CD4-positive, alpha-beta T cell treated with Interleukin-21 for 1 hour (primary cell): Measurements from ENCODE around the gene PPP1R14C.

Experiments
- DNase-seq: peaks from one replicate; pipeline ENCODE4 v3.0.0-alpha.2; 2020

The PPP1R14C gene

GRCh38 chr6:150198532-150198931, 55.7 kb downstream of the PPP1R14C start:
- DNase-seq: no peak

GRCh38 chr6:150199241-150199640, 56.4 kb downstream of the PPP1R14C start:
- no peak for DNase-seq

- DNase-seq: no peak
Measured at GRCh38 chr6:150200428-150201100, 57.7 kb downstream of the PPP1R14C start.

- no peak for DNase-seq
Measured at GRCh38 chr6:150201285-150201684, 58.4 kb downstream of the PPP1R14C start.

- no peak for DNase-seq
Measured at GRCh38 chr6:150201772-150202329, 59.0 kb downstream of the PPP1R14C start.

- no peak for DNase-seq
Measured at GRCh38 chr6:150202404-150202803, 59.6 kb downstream of the PPP1R14C start.

GRCh38 chr6:150202934-150203333, 60.1 kb downstream of the PPP1R14C start:
- no peak for DNase-seq

GRCh38 chr6:150203378-150203777, 60.5 kb downstream of the PPP1R14C start:
- DNase-seq: no peak

GRCh38 chr6:150203871-150204545, 61.2 kb downstream of the PPP1R14C start:
- DNase-seq: no peak

GRCh38 chr6:150204705-150205472, 62.0 kb downstream of the PPP1R14C start:
- DNase-seq: no peak

- no peak for DNase-seq
Measured at GRCh38 chr6:150207931-150208570, 65.2 kb downstream of the PPP1R14C start.

- no peak for DNase-seq
Measured at GRCh38 chr6:150208611-150209352, 65.9 kb downstream of the PPP1R14C start.

GRCh38 chr6:150209415-150209814, 66.6 kb downstream of the PPP1R14C start:
- no peak for DNase-seq

GRCh38 chr6:150211700-150212511, 69.1 kb downstream of the PPP1R14C start:
- DNase-seq: no peak

- DNase-seq: no peak
Measured at GRCh38 chr6:150212778-150213177, 69.9 kb downstream of the PPP1R14C start.

GRCh38 chr6:150213301-150213700, 70.5 kb downstream of the PPP1R14C start:
- DNase-seq: no peak

- DNase-seq: no peak
Measured at GRCh38 chr6:150214310-150214709, 71.5 kb downstream of the PPP1R14C start.

- no peak for DNase-seq
Measured at GRCh38 chr6:150220634-150221551, 78.0 kb downstream of the PPP1R14C start.

- DNase-seq: no peak
Measured at GRCh38 chr6:150224820-150225219, 82.0 kb downstream of the PPP1R14C start.

- no peak for DNase-seq
Measured at GRCh38 chr6:150227281-150227680, 84.4 kb downstream of the PPP1R14C start.
